GM12891 (cell line): ENCODE measurements around the gene ZC3H4.

ENCODE experiments used
- POLR2A ChIP-seq: IDR thresholded peaks from 2 replicates; pipeline ENCODE4 v1.6.1; 2011; ENCODE audit warnings: low read depth, low read length, control low read depth
- POLR2AphosphoS5 ChIP-seq: IDR thresholded peaks from 2 replicates; pipeline ENCODE4 v1.6.1; 2011; ENCODE audit warnings: low read depth, low read length, control low read depth
- POU2F2 ChIP-seq: IDR thresholded peaks from 2 replicates; pipeline ENCODE4 v1.6.1; 2011; ENCODE audit warnings: low read depth, mild to moderate bottlenecking, control low read depth, low read length, moderate library complexity
- SPI1 ChIP-seq: IDR thresholded peaks from 2 replicates; pipeline ENCODE4 v1.6.1; 2011; ENCODE audit warnings: low read depth, low read length, control low read depth
- TAF1 ChIP-seq: IDR thresholded peaks from 2 replicates; pipeline ENCODE4 v1.6.1; 2011; ENCODE audit warnings: low read depth, low read length, control low read depth

- TF ChIP-seq TAF1 (no peak), POLR2A (no peak), POLR2AphosphoS5 (no peak), SPI1 (no peak), POU2F2 (no peak)
Observed at GRCh38 chr19:47063874-47064273, 49.7 kb downstream of the ZC3H4 start.
